ENCODE data around the gene NDUFV2. TPM values are rescaled to one million over a fixed set of nuclear protein-coding genes. Genes with fewer than 3 reads are reported as not detected.

NDUFV2 gene
- polyA plus RNA-seq, 1 donor (not counting 4 experiments of a cell fraction or from before 2014, with no cell fraction given), result 202 TPM

DNA sequence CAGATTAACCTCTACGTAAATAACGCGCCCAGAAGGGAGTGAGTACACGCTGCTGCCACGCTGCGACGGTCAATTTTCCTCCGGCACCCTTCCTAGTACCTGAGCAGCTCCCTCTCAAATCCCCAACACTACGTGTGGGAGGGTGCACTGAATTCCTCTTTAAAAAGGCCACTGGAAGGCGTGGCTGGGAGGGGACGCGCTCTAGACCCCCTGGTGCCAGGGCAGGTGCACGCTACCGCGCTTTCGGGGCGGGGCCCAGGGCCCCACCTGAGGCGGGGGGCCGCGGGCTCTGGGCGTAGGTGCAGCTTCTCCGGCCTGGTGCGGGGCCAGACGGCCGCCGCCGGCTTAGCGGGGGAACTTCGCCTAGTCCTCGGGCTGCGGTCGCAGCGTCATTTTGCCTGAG is 33.4 kb downstream of the NDUFV2 start:
- no peak for DNase-seq (ENCODE audit: low read depth, low spot score)
- dilution Hi-C loops (cut with MboI; ENCODE audit: extremely low pct_ligation_motif_present, low sequenced_read_pairs), result no loop called here
- Histone ChIP-seq H3K9me3 (ENCODE audit: control insufficient read depth, low read depth, low read length) (no peaks in the 10 kb centered on the region), H3K4me2 (ENCODE audit: control insufficient read depth, extremely low read depth, insufficient read depth, low read depth, low read length) (peak overlapping the region; percentile 75), H3K79me2 (ENCODE audit: control insufficient read depth, insufficient read depth, low read length) (peaks cover 28% of the 10 kb centered on the region), H3K4me3 (ENCODE audit: control insufficient read depth in 2 of 3, extremely low read depth in 1 of 3, insufficient read depth in 2 of 3, low read depth in 1 of 3, low read length in 3 of 3) (peak overlapping the region; percentile 66 to 82 (median 77)), H3K4me1 (ENCODE audit: control insufficient read depth, extremely low read depth, insufficient read depth, low read length) (peaks cover 22% of the 10 kb centered on the region), H3K36me3 (ENCODE audit: control insufficient read depth in 2 of 2, extremely low read depth in 1 of 2, insufficient read depth in 2 of 2, low read length in 2 of 2) (peaks cover 2 to 6% of the 10 kb centered on the region in 2 experiments), H3K27me3 (ENCODE audit: control insufficient read depth, extremely low read depth, insufficient read depth, low read length) (no peaks in the 10 kb centered on the region), H3K9ac (ENCODE audit: control insufficient read depth, extremely low read depth, insufficient read depth, low read length) (peak overlapping the region; percentile 96), H4K20me1 (ENCODE audit: control insufficient read depth, extremely low read depth, insufficient read depth, low read length) (no peaks in the 10 kb centered on the region), H2AFZ (ENCODE audit: control insufficient read depth, low read length) (peak overlapping the region; percentile 87), H3K27ac (ENCODE audit: control insufficient read depth, insufficient read depth, low read length) (peak overlapping the region; percentile 96), H3K9me1 (ENCODE audit: control insufficient read depth, extremely low read depth, insufficient read depth, low read length) (no peaks in the 10 kb centered on the region)
- FAIRE-seq, result no peak
- TF ChIP-seq EZH2 (IDR thresholded peaks at IDR 0.05; ENCODE audit: low read length), result no peak
- TF ChIP-seq, protein P1, sequence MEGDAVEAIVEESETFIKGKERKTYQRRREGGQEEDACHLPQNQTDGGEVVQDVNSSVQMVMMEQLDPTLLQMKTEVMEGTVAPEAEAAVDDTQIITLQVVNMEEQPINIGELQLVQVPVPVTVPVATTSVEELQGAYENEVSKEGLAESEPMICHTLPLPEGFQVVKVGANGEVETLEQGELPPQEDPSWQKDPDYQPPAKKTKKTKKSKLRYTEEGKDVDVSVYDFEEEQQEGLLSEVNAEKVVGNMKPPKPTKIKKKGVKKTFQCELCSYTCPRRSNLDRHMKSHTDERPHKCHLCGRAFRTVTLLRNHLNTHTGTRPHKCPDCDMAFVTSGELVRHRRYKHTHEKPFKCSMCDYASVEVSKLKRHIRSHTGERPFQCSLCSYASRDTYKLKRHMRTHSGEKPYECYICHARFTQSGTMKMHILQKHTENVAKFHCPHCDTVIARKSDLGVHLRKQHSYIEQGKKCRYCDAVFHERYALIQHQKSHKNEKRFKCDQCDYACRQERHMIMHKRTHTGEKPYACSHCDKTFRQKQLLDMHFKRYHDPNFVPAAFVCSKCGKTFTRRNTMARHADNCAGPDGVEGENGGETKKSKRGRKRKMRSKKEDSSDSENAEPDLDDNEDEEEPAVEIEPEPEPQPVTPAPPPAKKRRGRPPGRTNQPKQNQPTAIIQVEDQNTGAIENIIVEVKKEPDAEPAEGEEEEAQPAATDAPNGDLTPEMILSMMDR (optimal IDR thresholded peaks at IDR 0.05 in 1 of 3, IDR thresholded peaks at IDR 0.05 in 1 of 3, conservative IDR thresholded peaks at IDR 0.05 in 1 of 3; ENCODE audit: extremely low read depth in 1 of 3, insufficient read depth in 2 of 3, low read length in 3 of 3), result no peak

DNA sequence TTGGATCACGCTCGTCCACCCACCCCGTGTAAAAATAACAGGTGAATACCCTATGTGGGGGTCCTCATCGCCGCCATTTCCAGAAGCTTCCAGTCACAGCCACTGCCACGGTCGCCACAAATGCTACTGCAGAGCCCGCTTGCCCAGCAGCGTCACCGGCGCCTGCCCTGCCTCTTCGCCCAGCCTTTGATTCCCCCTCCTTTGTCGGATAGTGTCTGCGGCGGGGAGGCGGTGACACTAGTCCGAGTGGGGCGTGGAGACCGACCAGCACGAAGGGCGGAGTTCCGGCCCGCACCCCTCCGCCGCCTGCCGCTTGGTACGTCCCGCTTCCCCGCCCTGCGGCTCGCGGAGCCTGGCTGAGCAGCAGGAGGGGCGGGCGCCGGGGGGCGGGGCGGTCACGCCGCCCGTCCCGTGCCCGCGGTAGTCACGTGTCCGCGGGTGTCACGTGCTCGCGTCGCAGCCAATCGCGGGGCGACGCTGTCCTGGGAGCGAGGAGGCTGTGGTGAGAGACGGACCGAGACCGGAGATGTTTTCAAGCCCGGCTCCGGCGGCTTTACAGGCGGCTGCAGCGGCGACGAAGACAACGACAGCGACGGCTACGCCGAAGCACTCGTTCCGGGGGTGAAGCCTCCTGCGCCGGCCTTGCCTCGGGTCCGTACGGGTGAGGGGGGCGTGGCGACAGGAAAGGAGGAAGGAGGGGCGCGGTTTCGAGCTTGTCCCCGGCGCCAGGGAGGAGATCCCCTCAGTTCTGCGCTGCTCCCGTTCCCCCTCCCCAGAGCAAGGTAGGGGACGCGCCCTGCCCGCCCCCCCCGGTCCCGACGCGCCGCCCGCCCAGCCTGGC is 34.0 kb downstream of the NDUFV2 start, which contains the start of gene ANKRD12:
Gene ANKRD12, plus strand, starts transcription at position 467 of the 841 bp plus-strand sequence. CDS start 45,652 bp downstream, outside the sequence.
- H2AFZ ChIP-seq (ENCODE audit: control insufficient read depth, low read length), result peak within 1 kb of the TSS; percentile 89
- peak within 1 kb of the TSS; percentile 76 to 83 (median 77) for H3K4me3 ChIP-seq (ENCODE audit: control insufficient read depth in 2 of 3, extremely low read depth in 1 of 3, insufficient read depth in 2 of 3, low read depth in 1 of 3, low read length in 3 of 3)
- peak within 1 kb of the TSS; percentile 77 for H3K4me2 ChIP-seq (ENCODE audit: control insufficient read depth, extremely low read depth, insufficient read depth, low read depth, low read length)
- TF ChIP-seq EZH2 (IDR thresholded peaks at IDR 0.05; ENCODE audit: low read length), result no peak
- TF ChIP-seq, protein P1 (optimal IDR thresholded peaks at IDR 0.05 in 1 of 3, IDR thresholded peaks at IDR 0.05 in 1 of 3, conservative IDR thresholded peaks at IDR 0.05 in 1 of 3; ENCODE audit: extremely low read depth in 1 of 3, insufficient read depth in 2 of 3, low read length in 3 of 3), result no peak
- no peaks in the 10 kb centered on the region for H3K27me3 ChIP-seq (ENCODE audit: control insufficient read depth, extremely low read depth, insufficient read depth, low read length)
- no peaks in the 10 kb centered on the region for H4K20me1 ChIP-seq (ENCODE audit: control insufficient read depth, extremely low read depth, insufficient read depth, low read length)
- dilution Hi-C loops (cut with MboI; ENCODE audit: extremely low pct_ligation_motif_present, low sequenced_read_pairs), result no loop called here
- H3K9me3 ChIP-seq (ENCODE audit: control insufficient read depth, low read depth, low read length), result no peaks in the 10 kb centered on the region
- FAIRE-seq, result no peak
- H3K27ac ChIP-seq (ENCODE audit: control insufficient read depth, insufficient read depth, low read length), result peak within 1 kb of the TSS; percentile 96
- peaks cover 34% of the 10 kb centered on the region for H3K79me2 ChIP-seq (ENCODE audit: control insufficient read depth, insufficient read depth, low read length)
- peaks cover 2 to 3% of the 10 kb centered on the region in 2 experiments for H3K36me3 ChIP-seq (ENCODE audit: control insufficient read depth in 2 of 2, extremely low read depth in 1 of 2, insufficient read depth in 2 of 2, low read length in 2 of 2)
- peaks cover 26% of the 10 kb centered on the region for H3K4me1 ChIP-seq (ENCODE audit: control insufficient read depth, extremely low read depth, insufficient read depth, low read length)
- peak within 1 kb of the TSS; percentile 96 for H3K9ac ChIP-seq (ENCODE audit: control insufficient read depth, extremely low read depth, insufficient read depth, low read length)
- DNase-seq (ENCODE audit: low read depth, low spot score), result peak; percentile 67
- H3K9me1 ChIP-seq (ENCODE audit: control insufficient read depth, extremely low read depth, insufficient read depth, low read length), result no peaks in the 10 kb centered on the region

Data from keratinocyte (primary cell).